Measurements from ENCODE around the gene SEC24A.
"Not testable (repeated sequence)": the region's sequence is repeated elsewhere in the genome, so short reads cannot be mapped to it uniquely, and the experiment has no call there.

Gene SEC24A

DNA sequence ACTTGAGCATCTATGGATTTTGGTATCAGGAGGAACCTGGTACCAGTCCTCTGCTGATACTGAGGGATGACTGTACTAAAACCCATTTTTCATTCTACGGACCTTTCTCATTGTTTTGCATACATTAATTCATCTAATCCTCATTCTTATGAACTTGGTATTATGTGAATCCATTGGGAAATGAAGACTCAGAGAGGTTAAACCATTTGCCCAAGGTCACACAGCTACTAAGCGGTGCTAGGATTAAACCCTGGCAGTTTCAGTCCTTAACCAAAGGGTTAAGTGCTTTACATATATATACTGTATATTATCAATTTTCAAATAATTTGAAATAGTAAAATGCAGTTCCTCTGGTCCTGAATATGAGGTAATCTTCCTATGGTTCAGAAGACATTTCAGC lies 93.5 kb downstream of the SEC24A start:
- DNase-seq, result no peak

DNA sequence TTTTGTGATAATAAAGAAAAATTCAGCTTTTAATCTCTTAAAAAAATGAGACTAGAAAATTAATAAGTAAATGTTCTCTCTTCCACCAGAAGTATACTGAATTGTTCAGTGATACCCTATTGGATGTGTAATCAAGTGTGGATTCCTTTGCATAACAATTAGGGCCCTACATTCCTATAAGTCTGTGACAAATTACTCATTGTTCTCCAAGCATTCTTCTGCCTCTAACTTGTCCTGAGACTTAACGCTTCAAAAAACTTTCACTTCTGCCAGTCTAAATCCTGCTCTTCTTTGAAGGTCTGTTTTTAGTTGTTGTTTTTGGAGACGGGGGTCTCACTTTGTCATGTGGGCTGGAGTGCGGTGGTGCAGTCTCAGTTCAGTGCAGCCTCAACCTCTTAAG lies 100.8 kb downstream of the SEC24A start:
- DNase-seq, result no peak

DNA sequence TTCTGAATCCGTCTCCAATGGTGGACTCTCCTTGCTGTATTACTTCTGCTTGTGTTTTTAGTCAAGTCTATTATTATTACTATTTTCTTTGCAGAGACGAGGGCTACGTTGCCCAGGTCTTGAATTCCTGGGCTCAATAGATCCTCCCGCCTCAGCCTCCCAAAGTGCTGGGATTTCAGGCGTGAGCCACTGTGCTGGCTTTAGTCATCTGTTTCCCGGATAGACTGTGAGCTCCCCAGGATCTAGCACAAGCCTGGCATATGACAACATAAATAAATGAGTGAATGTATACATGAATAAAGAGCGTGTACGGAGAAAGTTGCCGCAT lies 109.6 kb downstream of the SEC24A start:
- no peak for DNase-seq

DNA sequence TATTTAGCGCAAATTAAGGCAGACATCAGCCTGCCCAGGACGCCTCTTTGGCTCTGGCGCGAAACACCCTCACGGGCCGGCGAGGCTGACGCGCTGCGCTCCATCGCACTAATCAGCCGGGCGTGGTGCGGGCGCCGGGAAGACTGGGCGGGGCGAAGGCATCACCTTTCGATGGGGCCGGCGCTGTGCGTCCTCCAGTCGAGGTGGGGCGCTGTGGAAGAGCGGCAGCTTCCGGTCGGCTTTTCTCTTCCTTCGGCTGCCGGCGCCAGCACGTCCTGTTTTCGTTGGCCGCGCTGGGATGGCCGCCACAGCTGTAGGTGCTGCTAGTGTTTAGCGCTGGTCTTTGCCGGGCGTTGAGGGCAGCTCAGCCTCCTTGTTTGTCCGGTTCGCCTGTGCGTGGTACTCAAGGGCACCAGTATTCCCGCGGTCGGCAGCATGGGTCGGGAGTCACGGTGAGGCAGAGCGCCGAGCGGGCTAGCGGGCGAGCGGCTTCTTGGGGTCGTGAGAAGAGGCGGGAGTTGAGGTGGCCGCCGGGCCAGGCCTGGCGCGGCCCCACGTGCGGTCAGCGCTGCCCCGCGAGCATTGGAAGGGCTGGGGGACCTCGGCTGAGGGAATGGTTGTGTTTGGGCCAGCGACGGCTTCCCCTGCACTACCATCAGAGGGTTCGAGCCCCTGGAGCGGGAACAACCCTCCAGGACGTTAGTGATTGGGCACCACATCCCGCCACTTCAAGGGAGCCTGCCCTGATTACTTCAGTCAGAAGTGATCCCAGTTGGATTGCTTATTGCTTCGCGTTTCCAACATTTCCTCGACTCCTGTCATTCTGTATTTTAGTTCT lies 110.1 kb downstream of the SEC24A start, which contains the start of gene DDX46:
Gene DDX46 (plus strand): TSS at position 276 of the 838 bp plus-strand sequence. CDS start 160 bp downstream, at position 436.
- peak; percentile 89 for DNase-seq

DNA sequence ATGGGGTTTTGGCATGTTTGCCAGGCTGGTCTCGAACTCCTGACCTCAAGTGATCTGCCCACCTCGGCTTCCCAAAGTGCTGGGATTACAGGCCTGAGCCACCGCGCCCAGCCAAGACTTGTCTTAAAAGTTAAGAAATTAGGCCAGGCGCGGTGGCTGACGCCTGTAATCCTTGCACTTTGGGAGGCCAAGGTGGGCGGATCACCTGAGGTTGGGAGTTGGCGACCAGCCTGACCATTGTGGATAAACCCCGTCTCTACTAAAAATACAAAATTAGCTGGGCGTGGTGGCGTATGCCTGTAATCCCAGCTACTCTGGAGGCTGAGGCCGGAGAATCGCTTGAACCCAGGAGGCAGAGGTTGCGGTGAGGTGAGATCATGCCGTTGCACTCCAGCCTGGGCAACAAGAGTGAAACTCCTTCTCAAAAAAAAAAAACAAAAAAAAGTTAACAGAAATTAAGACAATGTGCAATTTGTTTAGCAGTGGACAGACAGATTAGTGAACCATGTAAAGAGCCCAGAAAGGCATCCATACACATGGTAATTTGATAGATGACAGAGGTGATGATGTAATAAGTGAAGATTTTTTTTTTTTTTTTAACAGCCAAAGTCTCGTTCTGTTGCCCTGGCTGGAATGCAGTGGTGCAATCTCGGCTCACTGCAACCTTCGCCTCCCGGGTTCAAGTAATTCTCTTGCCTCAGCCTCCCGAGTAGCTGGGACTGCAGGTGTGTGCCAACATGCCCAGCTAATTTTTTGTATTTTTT lies 119.1 kb downstream of the SEC24A start:
- DNase-seq, result not testable (repeated sequence)

DNA sequence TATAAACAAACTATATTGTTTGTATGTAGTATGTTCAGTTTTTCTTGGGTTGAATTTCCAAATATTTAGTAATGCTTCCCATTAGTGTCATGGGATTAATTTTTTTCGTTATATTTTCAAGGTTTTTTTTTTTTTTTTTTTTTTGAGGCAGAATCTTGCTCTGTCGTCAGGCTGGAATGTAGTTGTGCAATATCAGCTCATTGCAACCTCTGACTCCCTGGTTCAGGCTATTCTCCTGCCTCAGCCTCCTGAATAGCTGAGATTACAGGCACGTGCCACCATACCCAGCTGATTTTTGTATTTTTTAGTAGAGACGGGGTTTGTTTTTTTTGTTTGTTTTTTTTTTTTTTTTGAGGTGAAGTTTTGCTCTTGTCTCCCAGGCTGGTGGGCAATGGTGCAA lies 120.6 kb downstream of the SEC24A start:
- no peak for DNase-seq

DNA sequence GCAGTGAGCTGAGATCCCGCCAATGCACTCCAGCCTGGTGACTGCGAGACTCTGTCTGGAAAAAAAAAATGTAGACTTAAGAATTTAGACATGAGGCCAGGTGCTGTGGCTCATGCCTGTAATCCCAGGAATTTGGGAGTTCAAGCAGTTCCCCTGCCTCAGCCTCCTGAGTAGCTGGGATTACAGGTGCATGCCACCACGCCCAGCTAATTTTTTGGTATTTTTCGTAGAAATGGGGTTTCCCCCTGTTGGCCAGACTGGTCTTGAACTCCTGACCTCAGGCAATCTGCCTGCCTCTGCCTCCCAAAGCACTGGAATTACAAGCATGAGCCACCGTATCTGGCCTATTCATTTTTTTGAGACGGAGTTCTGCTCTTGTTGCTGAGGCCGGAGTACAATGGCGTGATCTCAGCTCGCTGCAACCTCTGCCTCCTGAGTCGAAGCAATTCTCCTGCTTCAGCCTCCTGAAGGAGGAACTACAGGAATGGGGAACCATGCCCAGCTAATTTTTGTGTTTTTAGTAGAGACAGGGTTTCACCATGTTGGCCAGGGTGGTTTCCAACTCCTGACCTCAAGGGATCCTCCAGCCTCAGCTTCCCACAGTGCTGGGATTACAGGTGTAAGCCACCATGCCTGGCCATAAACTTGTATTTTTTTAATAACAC lies 124.0 kb downstream of the SEC24A start:
- DNase-seq, result no peak

DNA sequence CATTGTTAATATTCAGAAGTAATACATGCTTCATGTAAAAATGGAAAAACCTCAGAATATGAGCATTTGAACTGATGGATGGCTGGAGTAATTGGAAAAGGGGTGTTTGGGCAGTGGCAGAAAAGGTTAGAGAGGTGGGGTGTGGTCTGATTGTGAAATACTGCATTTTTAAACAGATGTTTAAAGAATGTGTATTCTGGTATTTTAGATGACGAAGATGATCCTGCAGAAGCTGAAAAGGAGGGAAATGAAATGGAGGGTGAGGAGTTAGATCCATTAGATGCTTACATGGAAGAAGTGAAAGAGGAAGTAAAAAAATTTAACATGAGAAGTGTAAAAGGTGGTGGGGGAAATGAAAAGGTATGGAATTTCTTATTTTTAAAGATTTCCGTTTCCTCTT lies 128.8 kb downstream of the SEC24A start:
- DNase-seq, result no peak

All from right kidney (tissue), 1 donor.